Adipose tissue (tissue), 3 donors: Measurements from ENCODE around the gene SLC9A2. TPM values are rescaled to one million over a fixed set of nuclear protein-coding genes. Genes with fewer than 3 reads are reported as not detected.

Experiments used
- H3K27ac ChIP-seq: one replicate; pipeline ENCODE4 v1.5.1; 2013; ENCODE audit warnings: low read depth, low read length
- WGBS, 3 donors: extraction: QIAGEN DNeasy Blood & Tissue Kit; methylation state at CpG; one replicate each; pipeline ENCODE4 v1.1.7; 2013; 5-methylcytosine and 5-hydroxymethylcytosine counted together
- polyA plus RNA-seq, 3 donors: library from polyadenylated mRNA; stranded (reverse); fragments of 200-250 nt; gene quantifications; one replicate each; pipeline ENCODE4 v1.2.3, GENCODE V29; 2013
- donor health status: healthy with polysubstance abuse.
- donor health status: Bipolar disorder and iron deficiency.
- donor health status: healthy.

Gene SLC9A2, protein sequence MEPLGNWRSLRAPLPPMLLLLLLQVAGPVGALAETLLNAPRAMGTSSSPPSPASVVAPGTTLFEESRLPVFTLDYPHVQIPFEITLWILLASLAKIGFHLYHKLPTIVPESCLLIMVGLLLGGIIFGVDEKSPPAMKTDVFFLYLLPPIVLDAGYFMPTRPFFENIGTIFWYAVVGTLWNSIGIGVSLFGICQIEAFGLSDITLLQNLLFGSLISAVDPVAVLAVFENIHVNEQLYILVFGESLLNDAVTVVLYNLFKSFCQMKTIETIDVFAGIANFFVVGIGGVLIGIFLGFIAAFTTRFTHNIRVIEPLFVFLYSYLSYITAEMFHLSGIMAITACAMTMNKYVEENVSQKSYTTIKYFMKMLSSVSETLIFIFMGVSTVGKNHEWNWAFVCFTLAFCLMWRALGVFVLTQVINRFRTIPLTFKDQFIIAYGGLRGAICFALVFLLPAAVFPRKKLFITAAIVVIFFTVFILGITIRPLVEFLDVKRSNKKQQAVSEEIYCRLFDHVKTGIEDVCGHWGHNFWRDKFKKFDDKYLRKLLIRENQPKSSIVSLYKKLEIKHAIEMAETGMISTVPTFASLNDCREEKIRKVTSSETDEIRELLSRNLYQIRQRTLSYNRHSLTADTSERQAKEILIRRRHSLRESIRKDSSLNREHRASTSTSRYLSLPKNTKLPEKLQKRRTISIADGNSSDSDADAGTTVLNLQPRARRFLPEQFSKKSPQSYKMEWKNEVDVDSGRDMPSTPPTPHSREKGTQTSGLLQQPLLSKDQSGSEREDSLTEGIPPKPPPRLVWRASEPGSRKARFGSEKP
- polyA plus RNA-seq, result under 1 TPM in 2 of 3 donors, not detected in 1; 0.11 to 0.59 TPM

DNA sequence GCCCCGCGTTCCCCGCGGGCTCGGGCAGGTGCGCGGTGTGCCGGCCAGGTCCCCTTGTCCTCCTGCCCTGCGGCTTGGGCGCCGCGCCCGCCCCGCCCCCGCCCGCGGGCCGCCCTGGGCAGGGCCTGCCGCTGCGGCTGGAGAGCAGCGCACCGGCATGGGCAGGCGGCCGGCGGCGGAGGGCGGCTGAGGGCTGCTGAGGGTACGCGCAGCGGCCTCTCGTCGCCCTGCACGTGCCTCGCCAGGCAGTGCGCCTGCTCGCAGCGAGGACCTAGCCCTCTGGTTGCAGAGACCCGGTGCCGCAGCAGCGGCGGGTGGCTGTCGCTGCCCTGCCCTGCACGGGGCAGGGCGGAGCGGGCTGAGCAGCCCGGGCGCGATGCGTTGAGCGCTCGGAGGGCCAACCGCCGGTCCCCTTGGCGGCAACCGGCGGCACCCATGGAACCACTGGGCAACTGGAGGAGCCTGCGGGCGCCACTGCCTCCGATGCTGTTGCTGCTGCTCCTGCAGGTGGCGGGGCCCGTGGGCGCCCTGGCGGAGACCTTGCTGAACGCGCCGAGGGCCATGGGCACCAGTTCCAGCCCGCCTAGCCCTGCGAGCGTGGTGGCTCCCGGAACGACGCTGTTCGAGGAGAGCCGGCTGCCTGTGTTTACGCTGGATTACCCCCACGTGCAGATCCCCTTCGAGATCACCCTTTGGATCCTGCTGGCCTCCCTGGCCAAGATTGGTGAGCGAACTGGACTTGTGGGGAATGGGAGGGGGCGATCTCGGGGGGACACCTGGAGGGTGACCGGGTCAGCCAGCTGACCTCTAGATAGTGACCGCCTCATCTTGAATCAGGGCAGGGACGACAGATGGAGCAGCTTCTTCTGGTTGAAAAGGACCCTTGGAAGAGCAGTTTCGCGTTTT, at the start of gene SLC9A2:
SLC9A2 (plus strand) TSS at position 140 of the 906 bp plus-strand sequence; CDS start at position 436, 296 bp downstream.
- H3K27ac ChIP-seq, result no peak within 1 kb of the TSS
- WGBS, 3 donors, result 2 to 4% (median 4%) methylated on average over 54 to 85 of the region's 85 CpGs

DNA sequence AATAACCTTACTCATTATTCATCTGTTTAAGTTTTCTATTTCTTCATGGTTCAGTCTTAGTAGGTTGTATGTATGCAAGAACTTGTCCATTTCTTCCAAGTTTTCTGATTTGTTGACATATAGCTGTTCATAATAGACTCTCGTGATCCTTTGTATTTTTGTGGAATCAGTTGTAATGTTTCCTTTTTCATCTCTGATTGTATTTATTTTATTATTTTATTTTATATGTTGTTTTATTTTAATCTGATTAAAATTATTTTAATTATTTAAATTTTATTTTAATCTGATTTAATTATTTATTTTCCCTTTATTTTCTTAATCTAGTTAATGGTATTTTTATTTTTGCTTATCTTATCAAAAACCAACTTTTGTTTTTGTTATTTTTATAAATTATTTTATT, 43.5 kb upstream of the SLC9A2 start:
- H3K27ac ChIP-seq, result no peak overlapping the region
- WGBS, 3 donors, result 89 to 100% (median 95%) methylated on average over 1 of the region's 1 CpG

DNA sequence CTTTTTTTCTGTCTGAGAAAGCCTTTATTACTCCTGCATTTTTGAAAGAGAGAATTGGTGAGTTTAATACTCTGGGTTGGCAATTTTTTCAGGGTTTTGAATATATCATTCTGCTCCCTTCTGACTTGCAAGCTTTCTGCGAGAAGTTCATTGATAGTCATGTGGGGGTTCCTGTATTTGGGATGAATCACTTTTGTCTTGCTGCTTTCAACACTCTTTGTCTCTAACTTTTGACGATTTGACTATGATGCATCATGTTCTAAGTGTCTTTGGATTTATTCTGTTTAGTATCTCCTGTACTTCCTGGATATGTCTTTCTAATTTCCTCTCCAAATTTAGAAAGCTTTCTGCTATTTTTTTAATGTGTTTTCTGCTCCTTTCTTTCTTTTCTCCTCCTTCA, 41.0 kb upstream of the SLC9A2 start:
- no peak overlapping the region for H3K27ac ChIP-seq
- 78 to 84% (median 81%) methylated on average over 2 of the region's 2 CpGs for WGBS, 3 donors

DNA sequence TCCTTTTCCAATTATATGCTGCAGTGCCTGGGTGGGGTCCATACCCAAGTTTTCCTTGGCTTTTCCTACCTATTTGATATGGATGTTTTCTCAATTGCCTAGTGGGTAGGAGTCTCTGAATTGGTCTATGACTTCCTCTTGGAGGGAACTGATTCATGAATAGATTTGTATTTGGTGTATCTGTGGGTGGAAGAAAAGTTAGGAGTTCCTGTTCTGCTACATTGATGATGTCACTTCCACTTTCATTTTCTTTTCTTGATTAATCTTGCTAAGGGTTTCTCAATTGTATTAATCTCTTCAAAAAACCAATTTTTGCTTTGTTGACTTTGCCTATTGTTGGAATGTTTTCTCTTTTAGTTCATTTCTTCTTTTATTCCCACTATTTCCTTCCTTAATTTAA, 37.4 kb upstream of the SLC9A2 start:
- H3K27ac ChIP-seq, result no peak overlapping the region

DNA sequence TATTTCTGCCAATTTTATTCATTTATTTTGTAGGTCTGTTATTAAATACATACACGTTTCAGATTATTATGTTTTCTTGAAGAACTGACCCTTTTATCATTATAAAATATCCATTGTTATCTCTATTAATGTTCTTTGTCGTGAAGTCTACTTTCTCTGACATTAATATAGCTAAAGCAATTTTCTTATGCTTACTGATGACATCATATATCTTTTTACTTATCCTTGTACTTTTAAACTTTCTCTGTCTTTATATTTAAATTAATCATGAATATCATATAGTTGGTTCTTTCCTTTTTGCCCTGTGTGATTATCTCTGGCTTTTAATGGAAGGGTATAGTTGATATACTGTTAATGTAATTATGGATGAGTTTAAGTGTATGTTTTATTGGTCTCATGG, 36.5 kb upstream of the SLC9A2 start:
- 74 to 77% (median 75%) methylated on average over 2 of the region's 2 CpGs for WGBS, 3 donors
- H3K27ac ChIP-seq, result no peak overlapping the region

DNA sequence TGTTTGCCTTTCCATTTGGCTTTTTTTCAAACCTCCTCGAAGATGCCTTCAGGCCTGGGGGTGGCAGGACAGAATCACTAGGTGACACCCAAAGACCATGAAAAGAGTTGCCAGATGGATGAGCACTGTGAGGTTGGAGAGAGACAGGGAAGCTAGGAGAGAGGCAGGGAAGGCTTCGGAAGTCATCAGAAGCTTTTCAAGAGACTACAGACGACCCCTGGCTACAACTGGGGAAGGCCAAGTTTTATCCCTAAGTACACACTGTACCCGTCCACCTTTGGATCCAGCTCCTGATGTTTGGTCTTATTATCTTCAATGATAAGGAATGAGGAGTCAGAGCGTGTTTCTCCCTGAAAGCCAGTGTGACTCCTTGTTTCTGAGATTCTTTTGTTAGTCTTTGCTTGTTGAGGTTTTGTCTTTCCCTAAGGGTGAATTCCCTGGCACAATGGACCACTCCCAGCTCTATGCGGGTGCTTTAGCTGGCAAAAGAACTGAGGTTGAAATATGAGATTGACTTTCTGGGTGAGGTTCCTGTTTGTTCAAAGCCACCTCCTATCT, 33.4 kb upstream of the SLC9A2 start:
- 46 to 75% (median 74%) methylated on average over 6 of the region's 6 CpGs for WGBS, 3 donors
- no peak overlapping the region for H3K27ac ChIP-seq

DNA sequence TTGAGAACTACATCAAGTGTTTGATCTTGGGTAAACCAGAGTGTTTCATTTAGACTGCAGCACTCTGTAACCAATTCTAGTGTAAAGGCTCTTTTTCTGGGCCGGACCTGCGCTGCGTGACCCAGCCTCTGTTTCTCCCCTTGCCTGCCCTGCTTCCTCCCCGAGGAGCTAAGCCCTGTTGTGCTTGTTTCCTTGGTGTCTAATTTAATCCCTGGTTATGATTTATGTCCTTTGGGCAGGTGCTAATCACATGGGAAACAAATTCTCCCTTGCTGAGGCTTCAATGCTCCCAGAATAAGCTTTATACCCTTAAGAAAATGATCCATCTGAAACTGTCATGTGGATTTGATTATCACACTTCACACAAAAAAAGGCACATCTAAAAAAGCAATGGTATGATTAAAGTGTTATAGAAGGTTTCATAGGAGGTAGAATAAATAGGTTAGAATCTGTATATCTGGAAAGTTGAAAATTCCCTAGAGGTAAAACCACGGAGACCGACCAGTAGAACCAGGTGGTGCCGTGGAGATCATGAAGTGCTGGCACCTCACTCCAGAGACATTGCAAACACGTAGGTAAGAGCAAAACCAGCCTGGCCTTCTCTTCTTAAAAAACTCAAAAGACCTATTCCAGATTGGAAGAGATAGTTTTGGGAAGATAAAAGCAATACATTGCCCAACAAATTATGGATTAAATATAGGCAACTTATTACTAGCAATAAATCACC, 31.0 kb upstream of the SLC9A2 start:
- WGBS, 3 donors, result 79 to 81% (median 81%) methylated on average over 8 of the region's 8 CpGs
- no peak overlapping the region for H3K27ac ChIP-seq

DNA sequence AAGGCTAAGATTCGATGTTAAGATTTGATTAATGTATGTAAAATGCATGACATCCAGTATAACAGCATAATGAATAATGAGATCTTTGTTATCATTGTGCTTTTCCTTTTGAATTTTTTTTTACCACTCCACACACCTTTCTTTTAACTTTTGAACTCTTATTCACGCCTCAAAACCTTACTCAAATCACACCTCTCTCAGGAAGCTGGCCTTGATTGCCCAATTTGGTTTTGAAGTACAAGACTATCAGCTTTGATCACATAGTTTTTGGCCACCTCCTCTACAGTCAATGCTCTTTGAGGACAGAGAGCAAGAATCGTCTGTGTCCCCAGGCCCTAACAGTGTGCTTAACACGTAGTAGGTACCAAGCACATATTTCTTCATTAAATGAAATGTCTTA, 29.9 kb upstream of the SLC9A2 start:
- 66 to 86% (median 78%) methylated on average over 4 of the region's 4 CpGs for WGBS, 3 donors
- H3K27ac ChIP-seq, result no peak overlapping the region

DNA sequence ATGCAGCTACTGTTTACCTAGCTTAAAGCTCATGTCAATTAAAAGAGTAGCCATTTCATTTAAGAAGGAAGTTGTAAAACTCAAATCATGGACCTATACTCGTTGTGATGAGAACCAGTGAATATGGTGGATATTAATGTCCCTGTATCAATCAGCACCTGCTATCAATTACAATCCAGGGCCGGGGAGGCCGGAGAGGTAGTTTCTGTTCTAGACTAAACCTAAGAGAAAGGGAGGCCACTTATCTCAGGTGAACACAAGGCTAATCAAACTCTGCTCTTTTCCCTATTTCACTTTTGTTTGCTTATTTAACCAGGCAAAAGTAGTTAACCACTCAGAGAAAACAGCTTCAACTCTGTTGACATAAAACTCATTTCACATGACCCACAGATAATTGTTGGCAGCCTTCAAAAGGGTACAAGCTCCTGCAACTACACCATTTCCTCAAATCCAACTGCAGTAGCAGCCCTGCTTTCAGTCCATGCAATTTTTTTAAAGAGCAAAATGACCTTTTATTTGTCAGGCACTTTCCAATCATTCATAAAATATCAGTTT, 27.8 kb upstream of the SLC9A2 start:
- H3K27ac ChIP-seq, result no peak overlapping the region
- 34 to 74% (median 65%) methylated on average over 3 of the region's 3 CpGs for WGBS, 3 donors

DNA sequence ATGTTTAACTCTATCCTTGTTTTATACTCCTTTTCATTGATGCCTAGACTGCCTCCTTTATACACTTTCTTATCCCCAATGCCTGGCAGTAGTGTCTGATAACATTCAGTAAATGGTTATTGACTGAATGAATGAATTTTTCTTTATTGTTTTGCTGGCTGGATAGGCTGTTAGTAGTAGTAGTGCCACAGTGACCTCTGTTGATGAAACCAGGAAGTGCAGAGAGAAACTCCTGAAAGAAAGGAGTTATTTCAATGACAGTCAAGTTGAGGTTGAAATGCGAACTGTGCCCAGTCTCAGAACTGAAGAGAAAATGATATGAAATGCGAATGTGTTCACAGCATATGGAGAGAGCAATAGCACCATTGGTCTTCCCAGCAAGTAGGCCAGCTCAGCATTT, 26.8 kb upstream of the SLC9A2 start:
- H3K27ac ChIP-seq, result no peak overlapping the region
- 84 to 88% (median 87%) methylated on average over 2 of the region's 2 CpGs for WGBS, 3 donors

DNA sequence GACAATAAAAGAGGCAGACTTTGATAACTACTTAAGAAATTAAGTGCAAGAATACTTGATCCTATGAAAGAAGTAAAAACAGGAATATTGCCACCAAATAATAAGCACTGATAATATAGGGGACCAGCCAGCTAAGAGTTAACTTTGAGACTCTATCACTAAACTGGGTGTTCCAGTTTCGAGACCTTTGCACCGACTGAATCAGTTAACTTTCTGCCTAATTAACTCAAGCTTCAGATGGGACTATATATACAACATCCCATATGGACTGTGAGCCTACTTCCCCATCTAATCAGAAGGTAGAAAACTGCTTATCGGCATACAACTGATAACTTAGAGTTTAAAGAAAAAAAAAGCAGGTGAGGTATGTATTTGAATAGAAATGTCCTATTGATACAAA, 25.8 kb upstream of the SLC9A2 start:
- WGBS, 3 donors, result 21 to 57% (median 56%) methylated on average over 3 of the region's 3 CpGs
- H3K27ac ChIP-seq, result no peak overlapping the region

DNA sequence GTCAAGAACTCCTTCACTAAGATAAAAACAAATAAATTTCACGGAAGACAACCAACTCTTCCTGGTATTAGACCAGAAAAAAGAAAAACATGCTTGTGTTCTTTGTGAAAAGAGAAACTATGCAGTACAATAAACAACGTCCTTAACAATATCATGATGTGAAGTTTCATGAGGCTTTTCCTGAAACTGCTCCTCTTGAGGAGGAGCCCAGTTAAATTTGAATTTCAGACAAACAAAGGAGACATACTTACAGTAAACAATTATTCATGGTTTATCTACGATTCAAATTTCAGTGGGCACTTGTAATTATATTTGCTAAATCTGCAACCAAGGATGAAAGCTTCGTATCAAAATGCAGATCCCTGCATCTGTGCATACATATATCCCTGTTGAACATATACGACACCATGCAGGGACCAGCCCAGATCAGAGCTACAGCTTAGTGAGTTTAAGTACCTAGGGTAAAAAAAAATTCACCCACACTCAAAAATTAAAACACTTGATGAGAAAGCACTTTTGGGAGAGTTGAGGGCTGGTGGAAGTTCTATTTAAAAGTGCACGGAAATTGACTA, 24.8 kb upstream of the SLC9A2 start:
- H3K27ac ChIP-seq, result no peak overlapping the region
- WGBS, 3 donors, result 75 to 83% (median 79%) methylated on average over 6 of the region's 6 CpGs

DNA sequence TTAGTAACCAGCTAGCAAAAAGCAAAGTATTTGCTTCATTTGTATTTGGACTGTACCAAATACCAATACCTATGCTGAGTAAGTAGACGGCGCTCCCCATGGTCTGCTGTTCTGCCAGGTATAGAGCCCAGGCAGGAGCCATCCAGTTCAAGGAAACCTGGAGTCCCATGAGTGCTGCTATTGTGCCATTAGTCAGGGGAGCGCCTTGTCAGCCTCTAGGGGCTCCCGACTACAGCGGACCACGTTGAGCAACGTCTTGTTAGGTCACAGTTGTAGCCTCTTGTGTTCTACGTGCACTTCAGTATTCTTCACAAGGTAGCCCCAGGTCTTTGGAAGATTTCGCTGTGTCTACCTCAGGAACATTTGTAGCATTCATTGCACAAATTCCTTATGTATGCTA, 21.6 kb upstream of the SLC9A2 start:
- no peak overlapping the region for H3K27ac ChIP-seq
- WGBS, 3 donors, result 62 to 66% (median 63%) methylated on average over 9 of the region's 9 CpGs

DNA sequence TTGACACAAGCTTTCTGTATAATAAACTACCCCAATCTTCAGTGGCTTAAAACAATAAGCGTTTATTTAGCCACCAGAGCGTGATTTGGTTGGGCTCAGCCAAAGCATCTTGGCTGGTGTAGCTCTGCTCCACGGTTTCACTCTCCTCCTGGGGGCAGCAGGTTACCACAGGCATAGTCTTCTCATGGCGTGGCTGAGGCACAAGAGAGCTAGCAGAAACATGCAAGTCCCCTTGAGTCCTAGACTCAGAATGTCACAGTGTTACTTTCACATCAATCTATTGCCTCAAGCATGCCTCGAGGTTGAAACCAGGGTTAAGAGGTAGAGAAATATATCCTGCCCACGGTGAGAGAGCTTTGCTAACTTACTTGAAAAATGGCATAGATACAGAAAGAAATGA, 19.9 kb upstream of the SLC9A2 start:
- H3K27ac ChIP-seq, result no peak overlapping the region
- 62 to 66% (median 64%) methylated on average over 6 of the region's 6 CpGs for WGBS, 3 donors

DNA sequence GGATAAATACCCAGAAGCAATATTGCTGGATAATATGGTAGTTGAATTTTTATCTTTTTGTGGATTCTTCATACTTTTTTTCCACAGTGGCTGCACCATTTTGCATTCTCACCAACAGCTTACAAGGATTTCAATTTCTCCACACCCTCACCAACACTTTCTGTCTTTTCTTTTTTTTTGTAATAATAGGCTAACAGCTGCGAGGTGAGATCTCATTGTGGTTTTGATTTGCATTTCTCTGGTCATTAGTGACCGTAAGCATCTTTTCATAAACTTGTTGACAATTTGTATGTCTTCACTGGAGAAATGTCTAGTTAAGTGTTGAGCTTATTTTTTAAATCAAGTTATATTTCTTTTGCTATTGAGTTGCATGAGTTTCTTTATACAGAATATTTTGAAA, 17.6 kb upstream of the SLC9A2 start:
- 78 to 86% (median 85%) methylated on average over 2 of the region's 2 CpGs for WGBS, 3 donors
- no peak overlapping the region for H3K27ac ChIP-seq

DNA sequence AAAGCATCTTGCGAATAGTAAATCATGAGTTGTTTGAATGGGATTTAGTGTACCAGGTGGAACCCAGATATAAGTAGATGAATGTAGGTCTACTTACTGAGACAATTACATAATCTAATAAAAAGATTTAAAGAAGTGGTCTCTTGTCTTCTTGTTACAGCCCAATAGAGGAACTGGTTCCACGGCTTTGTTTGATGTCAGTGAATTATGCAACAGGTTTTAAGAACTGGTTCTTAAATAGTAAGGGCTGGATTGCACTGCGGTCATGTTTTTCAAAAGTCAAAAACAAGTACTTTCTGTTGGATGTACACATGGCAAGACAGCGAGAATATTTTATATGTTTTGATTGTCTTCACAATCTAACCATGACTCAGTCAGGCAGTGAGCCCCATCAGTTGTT, 15.4 kb upstream of the SLC9A2 start:
- no peak overlapping the region for H3K27ac ChIP-seq
- WGBS, 3 donors, result 59 to 79% (median 65%) methylated on average over 4 of the region's 4 CpGs

DNA sequence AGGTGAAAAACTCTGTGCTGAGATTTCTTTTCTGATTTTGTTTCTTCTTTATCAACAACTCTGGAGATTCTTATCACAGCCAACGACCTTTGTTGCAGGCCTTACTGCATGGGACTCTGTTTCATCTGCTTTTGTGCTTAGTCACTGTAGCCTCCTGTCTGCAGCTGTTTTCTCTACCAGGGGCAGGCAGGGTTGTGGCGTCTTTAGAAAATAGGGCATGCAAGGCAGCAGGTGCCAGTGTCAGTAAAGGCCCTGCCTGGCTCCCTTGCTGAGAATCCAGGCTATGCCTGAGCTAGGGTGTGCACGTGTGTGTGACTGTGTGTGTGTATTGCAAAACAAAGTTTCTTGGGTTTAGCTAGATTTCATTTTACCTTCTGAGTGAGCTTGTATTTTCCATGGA, 14.6 kb upstream of the SLC9A2 start:
- H3K27ac ChIP-seq, result no peak overlapping the region
- 29 to 55% (median 32%) methylated on average over 3 of the region's 3 CpGs for WGBS, 3 donors
